GM12878 (cell line): ENCODE measurements around the gene SLC44A4. TPM values are rescaled to one million over a fixed set of nuclear protein-coding genes. Genes with fewer than 3 reads are reported as not detected.

Experiments used
- ATAC-seq: fragments of 200-7000 bp; cut with Tn5 transposase; 3 replicates; pipeline ENCODE4 v1.9.1; 2020; ENCODE audit warnings: mild to moderate bottlenecking, moderate library complexity
- BruUV-seq: library from RNA; stranded (reverse); fragments of 400-500 nt; replicated peaks from 2 replicates; lab custom pipeline; 2021; lab: Mats Ljungman, UMichigan
- CTCF ChIA-PET: fragments of 300-600 bp; sonication (Branson Sonifier 250); formaldehyde crosslinking; extraction: SDS; loops from one replicate; lab custom pipeline; 2021; ENCODE audit warnings: inconsistent platforms; lab: Yijun Ruan, JAX
- POLR2A ChIA-PET: fragments of 350-600 bp; formaldehyde crosslinking; extraction: SDS; loops from one replicate; lab custom pipeline; 2021; ENCODE audit warnings: inconsistent platforms; lab: Charles Lee
- RAD21 ChIA-PET: fragments of 300-600 bp; sonication (Branson Sonifier 250); formaldehyde crosslinking; loops from one replicate; lab custom pipeline; 2023; ENCODE audit warnings: antibody characterized with exemption; ENCODE audit not compliant: unreplicated experiment; lab: Charles Lee
- SMC1A ChIA-PET: fragments of 300-600 bp; sonication (Branson Sonifier 250); formaldehyde crosslinking; loops from one replicate; lab custom pipeline; 2023; ENCODE audit not compliant: unreplicated experiment, uncharacterized antibody; lab: Charles Lee
- DNase-seq: peaks from one replicate; pipeline ENCODE4 v3.0.0-alpha.2; 2011; ENCODE audit warnings: low read depth, low spot score
- FAIRE-seq: peaks from 3 replicates; lab custom pipeline; 2011; peaks lifted over from hg19 to GRCh38; lab: Jason Lieb, UNC
- H2AFZ ChIP-seq: 2 replicates; pipeline ENCODE4 v1.6.0; 2011; ENCODE audit warnings: low read depth, low read length, control low read depth; ENCODE audit not compliant: control insufficient read depth
- H3K27ac ChIP-seq: 2 replicates; pipeline ENCODE4 v1.5.1; 2011; ENCODE audit warnings: control low read depth; ENCODE audit not compliant: control insufficient read depth, insufficient read depth
- H3K27me3 ChIP-seq, 2 experiments: replicated peaks in 1 of 2; 2 replicates each; pipeline versions ENCODE4 v1.6.0 to v1.6.1; 2011; ENCODE audit warnings: low read length in 1 of 2; ENCODE audit not compliant: control insufficient read depth in 2 of 2, insufficient read depth in 2 of 2
- H3K36me3 ChIP-seq, 2 experiments: 2 replicates each; pipeline ENCODE4 v1.5.1; 2011; ENCODE audit warnings: low read length in 1 of 2; ENCODE audit not compliant: control insufficient read depth in 2 of 2, insufficient read depth in 2 of 2
- H3K4me1 ChIP-seq: 2 replicates; pipeline ENCODE4 v1.6.1; 2011; ENCODE audit warnings: mild to moderate bottlenecking, low read length, moderate library complexity, mixed read lengths; ENCODE audit not compliant: control insufficient read depth, insufficient read depth
- H3K4me2 ChIP-seq: 2 replicates; pipeline ENCODE4 v1.6.0; 2011; ENCODE audit warnings: control low read depth; ENCODE audit not compliant: control insufficient read depth, insufficient read depth
- H3K4me3 ChIP-seq: fragments of 200-600 bp; sonication (generic); 2 replicates; pipeline ENCODE4 v1.5.1; 2016
- H3K79me2 ChIP-seq: 2 replicates; pipeline ENCODE4 v1.6.0; 2011; ENCODE audit warnings: low read length; ENCODE audit not compliant: control insufficient read depth, insufficient read depth
- H3K9ac ChIP-seq: 2 replicates; pipeline ENCODE4 v1.8.0; 2011; ENCODE audit warnings: low read length, control low read depth, mixed read lengths; ENCODE audit not compliant: control insufficient read depth, insufficient read depth
- H3K9me3 ChIP-seq: replicated peaks from 3 replicates; pipeline ENCODE4 v1.5.1; 2011; ENCODE audit warnings: mild to moderate bottlenecking, low read length; ENCODE audit not compliant: control insufficient read depth, insufficient read depth
- H4K20me1 ChIP-seq: 2 replicates; pipeline ENCODE4 v1.6.0; 2011; ENCODE audit not compliant: control insufficient read depth, insufficient read depth
- CBX3 ChIP-seq: fragments of 200-600 bp; sonication (generic); IDR thresholded peaks from 2 replicates; pipeline ENCODE4 v1.6.1; 2016; ENCODE audit warnings: low read depth, borderline replicate concordance
- CREB1 ChIP-seq: IDR thresholded peaks from 2 replicates; pipeline ENCODE4 v1.6.1; 2012; ENCODE audit warnings: low read depth, mild to moderate bottlenecking, inconsistent platforms
- NRF1 ChIP-seq: conservative IDR thresholded peaks from 2 replicates; pipeline ENCODE4 v1.6.1; 2011; ENCODE audit warnings: mild to moderate bottlenecking, low read depth, low read length, improper control_type of control experiment
- POLR2AphosphoS2 ChIP-seq: IDR thresholded peaks from 2 replicates; pipeline ENCODE4 v1.6.1; 2011; ENCODE audit warnings: low read depth, mild to moderate bottlenecking, low read length, improper control_type of control experiment, moderate library complexity
- SMAD1 ChIP-seq: fragments of 450-650 bp; IDR thresholded peaks from 2 replicates; pipeline ENCODE4 v1.6.1; 2018; ENCODE audit warnings: mild to moderate bottlenecking, low read depth; ENCODE audit not compliant: partially characterized antibody
- SMARCA5 ChIP-seq: fragments of 450-650 bp; IDR thresholded peaks from 2 replicates; pipeline ENCODE4 v1.6.1; 2017; ENCODE audit warnings: mild to moderate bottlenecking
- TARDBP ChIP-seq: IDR thresholded peaks from 2 replicates; pipeline ENCODE4 v1.6.1; 2016; ENCODE audit warnings: borderline replicate concordance
- ZNF622 ChIP-seq: fragments of 450-650 bp; IDR thresholded peaks from 2 replicates; pipeline ENCODE4 v1.6.1; 2017; ENCODE audit warnings: mild to moderate bottlenecking, inconsistent platforms
- WGBS: methylation state at CpG from one replicate; pipeline ENCODE4 v1.1.6; 2016; ENCODE audit warnings: low lambda C conversion rate; ENCODE audit not compliant: insufficient replicate concordance, insufficient coverage; ENCODE audit errors: missing lambda C conversion rate; 5-methylcytosine and 5-hydroxymethylcytosine counted together
- in situ Hi-C: fragments of 300-500 bp; cut with MboI; formaldehyde crosslinking; loops from 9 replicates; pipeline ENCODE4 v1.14.3; 2018; ENCODE audit warnings: mixed read lengths
- intact Hi-C: fragments of 100-400 bp; cut with micrococcal nuclease; formaldehyde crosslinking; loops from one replicate; pipeline ENCODE4 v1.14.2; 2022; ENCODE audit not compliant: unreplicated experiment
- polyA plus RNA-seq, 11 experiments: library from polyadenylated mRNA; depleted of rRNA in 4 of 11; unstranded in 6 of 11; stranded (reverse) in 5 of 11; fragments of >200 nt; fragmentation: Nextera tagmentation in 4 of 11; fragmentation: Illumina TruSeq in 1 of 11; extraction: Ambion mirVana in 4 of 11; extraction: Trizol in 1 of 11; gene quantifications; 1 replicate in 1 of 11; 2 replicates in 10 of 11; pipeline versions ENCODE4 v1.2.1 to v1.2.3, GENCODE V29; 2011 to 2016; ENCODE audit warnings: inconsistent platforms in 2 of 11, missing spikeins in 2 of 11, low read depth in 1 of 11
- total RNA-seq, 4 experiments: library from RNA; depleted of rRNA in 3 of 4; stranded (reverse); fragments of >200 nt in 3 of 4; fragmentation: Illumina TruSeq in 1 of 4; extraction: Trizol in 1 of 4; gene quantifications; 2 replicates each; pipeline versions ENCODE4 v1.2.1 to v1.2.3, GENCODE V29; 2013 to 2021
- TF ChIP-seq, protein P1 (sequence below): fragments of 450-650 bp; IDR thresholded peaks from 2 replicates; pipeline ENCODE4 v1.6.1; 2014; ENCODE audit warnings: mild to moderate bottlenecking
- TF ChIP-seq, protein P2 (sequence below), 3 experiments: IDR thresholded peaks in 2 of 3; conservative IDR thresholded peaks in 1 of 3; 2 replicates each; pipeline ENCODE4 v1.5.1; 2011; ENCODE audit warnings: low read depth in 3 of 3, low read length in 3 of 3, mild to moderate bottlenecking in 3 of 3, control low read depth in 2 of 3, moderate library complexity in 2 of 3, inconsistent platforms in 1 of 3, mixed read lengths in 1 of 3; ENCODE audit not compliant: control insufficient read depth in 2 of 3, insufficient read depth in 1 of 3; ENCODE audit errors: extremely low read depth in 1 of 3
- TF ChIP-seq, protein P3 (sequence below): fragments of 450-650 bp; IDR thresholded peaks from 2 replicates; pipeline ENCODE4 v1.6.1; 2018; ENCODE audit warnings: mild to moderate bottlenecking, low read depth, moderate library complexity; ENCODE audit not compliant: partially characterized antibody

SLC44A4 gene
- total and polyA plus RNA-seq, 10 of the 15 experiments (the other 5 are each of a cell fraction or from before 2014, with no cell fraction given) = 0.04 to 0.24 (median 0.15) TPM; not detected in 3

DNA sequence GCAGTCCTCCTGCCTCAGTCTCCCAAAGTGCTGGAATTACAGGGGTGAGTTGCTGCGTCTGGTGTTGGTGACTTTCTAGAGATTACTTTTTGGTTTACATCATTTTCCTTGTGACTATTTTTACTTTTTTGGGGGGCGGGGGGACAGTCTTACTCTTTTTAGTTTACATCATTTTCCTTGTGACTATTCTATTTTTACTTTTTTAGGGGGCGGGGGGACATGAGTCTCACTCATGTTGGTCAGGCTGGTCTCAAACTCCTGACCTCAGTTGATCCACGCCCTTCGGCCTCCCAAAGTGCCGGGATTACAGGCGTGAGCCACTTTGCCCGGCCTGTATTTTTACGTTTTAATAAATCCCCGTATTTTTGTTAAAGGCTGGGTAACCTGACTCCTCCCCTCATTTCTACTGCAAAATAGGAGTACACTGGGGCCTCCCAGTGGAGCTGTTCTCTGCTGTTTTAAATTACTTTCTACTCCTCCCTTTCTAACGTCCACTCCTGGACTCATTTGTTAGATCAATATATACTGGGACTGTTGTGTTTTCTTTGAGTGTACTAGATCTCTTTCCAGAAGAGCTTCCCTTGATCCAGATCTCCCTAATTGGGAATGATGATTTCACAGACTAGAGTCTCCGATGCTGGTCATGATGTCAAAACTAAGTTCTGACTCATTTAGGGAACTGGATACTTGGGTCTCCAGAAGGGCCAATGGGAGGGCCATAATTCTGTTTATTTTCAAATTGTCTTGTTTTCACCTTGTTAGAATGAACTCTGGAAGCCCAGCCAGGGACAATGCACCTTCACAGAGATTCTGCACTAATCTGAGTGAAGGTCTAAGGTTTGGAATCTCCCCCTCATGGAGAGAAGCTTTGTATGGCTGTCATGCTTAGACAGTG is 42.1 kb downstream of the SLC44A4 start:
- peaks cover 9% of the 10 kb centered on the region for H4K20me1 ChIP-seq
- peak overlapping the region; percentile 30 for H3K4me2 ChIP-seq
- in situ Hi-C loops (loop anchor here (10.0 kb wide), 1 partner anchor 292 kb away; the partner anchor contains the start of genes ATP6V1G2, DDX39B and NFKBIL1), intact Hi-C loops (no loop called here)
- H3K9me3 ChIP-seq = no peaks in the 10 kb centered on the region
- DNase-seq = no peak
- H3K9ac ChIP-seq = peak overlapping the region; percentile 90
- peak; percentile 12; the same call in 1 of the 3 replicates for ATAC-seq
- H3K36me3 ChIP-seq = peaks cover 10 to 24% of the 10 kb centered on the region in 2 experiments
- H3K27ac ChIP-seq = peak overlapping the region; percentile 96
- H2AFZ ChIP-seq = no peak overlapping the region
- H3K27me3 ChIP-seq = no peaks in the 10 kb centered on the region
- H3K4me3 ChIP-seq = peak overlapping the region; percentile 82
- CTCF ChIA-PET = interaction anchor here (0.6 to 3.3 kb wide), 10 partner anchors 27 to 460 kb away, joined by 3 to 22 read pairs (median 3); partner anchors contain the start of genes CLIC1, LSM2 and NEU1
- no TSS peak for BruUV-seq
- RAD21 ChIA-PET = interaction anchor here (0.8 to 2.2 kb wide), 5 partner anchors 26 to 98 kb away, joined by 3 to 10 read pairs (median 3); partner anchors contain the start of gene NEU1
- H3K4me1 ChIP-seq = peaks cover 18% of the 10 kb centered on the region
- SMC1A ChIA-PET = interaction anchor here (0.9 to 1.3 kb wide), 4 partner anchors 26 to 295 kb away, joined by 3 to 5 read pairs (median 4); partner anchors contain the start of genes DDX39B and NEU1
- peaks cover 52% of the 10 kb centered on the region for H3K79me2 ChIP-seq
- POLR2A ChIA-PET = interaction anchor here (0.6 to 10.9 kb wide), 9 partner anchors 9 to 1096 kb away, joined by 3 to 122 read pairs (median 5); partner anchors contain the start of genes CLIC1, HSPA1B, MSH5 and NEU1
- under 1% methylated on average over 12 of the region's 12 CpGs for WGBS
- FAIRE-seq = no peak
- TF ChIP-seq SMARCA5 (no peak), CBX3 (no peak), SMAD1 (no peak), ZNF622 (no peak), NRF1 (no peak), POLR2AphosphoS2 (no peak), TARDBP (no peak), CREB1 (0 out of 2 replicates have a peak, but pooled peaks have one; percentile 45)
- TF ChIP-seq, protein P1, sequence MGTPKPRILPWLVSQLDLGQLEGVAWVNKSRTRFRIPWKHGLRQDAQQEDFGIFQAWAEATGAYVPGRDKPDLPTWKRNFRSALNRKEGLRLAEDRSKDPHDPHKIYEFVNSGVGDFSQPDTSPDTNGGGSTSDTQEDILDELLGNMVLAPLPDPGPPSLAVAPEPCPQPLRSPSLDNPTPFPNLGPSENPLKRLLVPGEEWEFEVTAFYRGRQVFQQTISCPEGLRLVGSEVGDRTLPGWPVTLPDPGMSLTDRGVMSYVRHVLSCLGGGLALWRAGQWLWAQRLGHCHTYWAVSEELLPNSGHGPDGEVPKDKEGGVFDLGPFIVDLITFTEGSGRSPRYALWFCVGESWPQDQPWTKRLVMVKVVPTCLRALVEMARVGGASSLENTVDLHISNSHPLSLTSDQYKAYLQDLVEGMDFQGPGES = no peak
- TF ChIP-seq, protein P2, sequence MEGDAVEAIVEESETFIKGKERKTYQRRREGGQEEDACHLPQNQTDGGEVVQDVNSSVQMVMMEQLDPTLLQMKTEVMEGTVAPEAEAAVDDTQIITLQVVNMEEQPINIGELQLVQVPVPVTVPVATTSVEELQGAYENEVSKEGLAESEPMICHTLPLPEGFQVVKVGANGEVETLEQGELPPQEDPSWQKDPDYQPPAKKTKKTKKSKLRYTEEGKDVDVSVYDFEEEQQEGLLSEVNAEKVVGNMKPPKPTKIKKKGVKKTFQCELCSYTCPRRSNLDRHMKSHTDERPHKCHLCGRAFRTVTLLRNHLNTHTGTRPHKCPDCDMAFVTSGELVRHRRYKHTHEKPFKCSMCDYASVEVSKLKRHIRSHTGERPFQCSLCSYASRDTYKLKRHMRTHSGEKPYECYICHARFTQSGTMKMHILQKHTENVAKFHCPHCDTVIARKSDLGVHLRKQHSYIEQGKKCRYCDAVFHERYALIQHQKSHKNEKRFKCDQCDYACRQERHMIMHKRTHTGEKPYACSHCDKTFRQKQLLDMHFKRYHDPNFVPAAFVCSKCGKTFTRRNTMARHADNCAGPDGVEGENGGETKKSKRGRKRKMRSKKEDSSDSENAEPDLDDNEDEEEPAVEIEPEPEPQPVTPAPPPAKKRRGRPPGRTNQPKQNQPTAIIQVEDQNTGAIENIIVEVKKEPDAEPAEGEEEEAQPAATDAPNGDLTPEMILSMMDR (IDR thresholded peaks at IDR 0.05 in 2 of 3, conservative IDR thresholded peaks at IDR 0.05 in 1 of 3; ENCODE audit: control insufficient read depth in 2 of 3, extremely low read depth in 1 of 3, insufficient read depth in 1 of 3, low read depth in 3 of 3, low read length in 3 of 3) = peak in 2 of 3 experiments; percentile 13 to 18; a peak in 2 of 6 replicates
- TF ChIP-seq, protein P3, sequence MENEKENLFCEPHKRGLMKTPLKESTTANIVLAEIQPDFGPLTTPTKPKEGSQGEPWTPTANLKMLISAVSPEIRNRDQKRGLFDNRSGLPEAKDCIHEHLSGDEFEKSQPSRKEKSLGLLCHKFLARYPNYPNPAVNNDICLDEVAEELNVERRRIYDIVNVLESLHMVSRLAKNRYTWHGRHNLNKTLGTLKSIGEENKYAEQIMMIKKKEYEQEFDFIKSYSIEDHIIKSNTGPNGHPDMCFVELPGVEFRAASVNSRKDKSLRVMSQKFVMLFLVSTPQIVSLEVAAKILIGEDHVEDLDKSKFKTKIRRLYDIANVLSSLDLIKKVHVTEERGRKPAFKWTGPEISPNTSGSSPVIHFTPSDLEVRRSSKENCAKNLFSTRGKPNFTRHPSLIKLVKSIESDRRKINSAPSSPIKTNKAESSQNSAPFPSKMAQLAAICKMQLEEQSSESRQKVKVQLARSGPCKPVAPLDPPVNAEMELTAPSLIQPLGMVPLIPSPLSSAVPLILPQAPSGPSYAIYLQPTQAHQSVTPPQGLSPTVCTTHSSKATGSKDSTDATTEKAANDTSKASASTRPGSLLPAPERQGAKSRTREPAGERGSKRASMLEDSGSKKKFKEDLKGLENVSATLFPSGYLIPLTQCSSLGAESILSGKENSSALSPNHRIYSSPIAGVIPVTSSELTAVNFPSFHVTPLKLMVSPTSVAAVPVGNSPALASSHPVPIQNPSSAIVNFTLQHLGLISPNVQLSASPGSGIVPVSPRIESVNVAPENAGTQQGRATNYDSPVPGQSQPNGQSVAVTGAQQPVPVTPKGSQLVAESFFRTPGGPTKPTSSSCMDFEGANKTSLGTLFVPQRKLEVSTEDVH = no peak
